ENCODE measurements around the gene OR10V1. TPM values are rescaled to one million over a fixed set of nuclear protein-coding genes. Genes with fewer than 3 reads are reported as not detected.
A peak's percentile ranks its signal among the peaks of the same experiment; 100 is the strongest.

The OR10V1 gene
- polyA plus RNA-seq (2013, experiment 1 of 2): not detected
- not detected for polyA plus RNA-seq (2013, experiment 2 of 2)

- Histone ChIP-seq H3K4me1 (ENCODE audit: insufficient read depth, low read length) (no peaks in the 10 kb centered on the region), H3K9ac (ENCODE audit: low read depth, low read length) (no peak within 1 kb of the TSS), H3K4me3 (ENCODE audit: low read length) (no peak within 1 kb of the TSS), H3K27ac (ENCODE audit: low read depth, low read length) (no peak within 1 kb of the TSS), H3K27me3 (ENCODE audit: insufficient read depth, low read length) (no peaks in the 10 kb centered on the region), H3K36me3 (ENCODE audit: insufficient read depth, low read length) (no peaks in the 10 kb centered on the region), H3K9me3 (ENCODE audit: insufficient read depth, low read depth, low read length) (no peaks in the 10 kb centered on the region)
- WGBS: 95% methylated on average over 2 of the region's 2 CpGs
These were observed at the start of gene OR10V1 for GRCh38 chr11:59713745-59714144. Gene OR10V1, minus strand, starts transcription at chr11:59713845. Its CDS starts 0 bp downstream, at chr11:59713845.

GRCh38 chr11:59761993-59762392, 48.3 kb upstream of the OR10V1 start:
- Histone ChIP-seq H3K9me3 (ENCODE audit: insufficient read depth, low read depth, low read length) (no peaks in the 10 kb centered on the region), H3K4me3 (ENCODE audit: low read length) (no peak overlapping the region), H3K36me3 (ENCODE audit: insufficient read depth, low read length) (peaks cover 4% of the 10 kb centered on the region; the same call in 1 of the 2 replicates), H3K9ac (ENCODE audit: low read depth, low read length) (no peak overlapping the region), H3K4me1 (ENCODE audit: insufficient read depth, low read length) (peaks cover 11% of the 10 kb centered on the region; the same call in 1 of the 2 replicates), H3K27ac (ENCODE audit: low read depth, low read length) (no peak overlapping the region), H3K27me3 (ENCODE audit: insufficient read depth, low read length) (no peaks in the 10 kb centered on the region)
- WGBS: 96% methylated on average over 6 of the region's 6 CpGs

DNA sequence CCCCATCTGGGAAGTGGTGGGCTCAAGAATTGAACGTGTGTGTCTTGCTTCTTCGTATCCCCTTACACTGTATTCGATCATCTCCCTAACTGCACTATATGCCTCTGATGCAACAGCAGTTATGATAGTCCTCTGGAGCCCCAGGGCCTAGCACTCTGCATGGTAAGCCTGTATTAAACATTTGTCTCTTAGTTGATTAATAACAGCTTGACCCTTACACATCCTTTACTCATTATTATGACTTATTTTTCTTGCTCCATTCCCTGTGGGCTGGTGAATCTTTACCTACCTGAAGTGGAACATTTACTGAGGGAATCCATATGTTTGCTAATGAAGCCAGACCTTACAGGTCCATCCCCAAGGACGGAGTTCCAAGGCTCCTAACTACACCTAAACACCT, 47.1 kb upstream of the OR10V1 start:
- H3K9me3 ChIP-seq (ENCODE audit: insufficient read depth, low read depth, low read length): no peaks in the 10 kb centered on the region
- H3K27ac ChIP-seq (ENCODE audit: low read depth, low read length): no peak overlapping the region
- no peak overlapping the region for H3K4me3 ChIP-seq (ENCODE audit: low read length)
- peaks cover 21% of the 10 kb centered on the region; the same call in 1 of the 2 replicates for H3K4me1 ChIP-seq (ENCODE audit: insufficient read depth, low read length)
- no peaks in the 10 kb centered on the region for H3K27me3 ChIP-seq (ENCODE audit: insufficient read depth, low read length)
- 94% methylated on average over 4 of the region's 4 CpGs for WGBS
- no peak overlapping the region for H3K9ac ChIP-seq (ENCODE audit: low read depth, low read length)
- peaks cover 4% of the 10 kb centered on the region; the same call in 1 of the 2 replicates for H3K36me3 ChIP-seq (ENCODE audit: insufficient read depth, low read length)

DNA sequence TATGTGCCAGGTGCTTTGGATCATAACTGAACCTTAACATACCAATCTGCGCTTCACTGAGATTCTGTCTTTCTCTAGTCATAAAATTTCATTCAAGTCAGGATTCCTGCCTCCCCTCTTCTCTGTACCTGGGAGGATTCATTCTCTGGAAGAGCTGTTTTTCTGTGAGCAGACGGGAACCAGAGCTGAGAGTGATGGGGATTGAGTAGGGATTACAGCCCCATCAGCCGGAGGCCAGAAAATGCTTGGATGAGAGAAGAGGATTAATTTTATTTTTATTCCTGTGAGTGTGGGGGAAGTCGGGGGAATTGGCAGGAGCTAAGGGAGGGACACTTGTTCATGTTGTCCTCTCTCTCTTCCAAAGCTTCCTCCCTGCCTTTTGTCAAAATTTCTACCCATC, 46.3 kb upstream of the OR10V1 start:
- Histone ChIP-seq H3K36me3 (ENCODE audit: insufficient read depth, low read length) (peaks cover 4% of the 10 kb centered on the region; the same call in 1 of the 2 replicates), H3K9me3 (ENCODE audit: insufficient read depth, low read depth, low read length) (no peaks in the 10 kb centered on the region), H3K27ac (ENCODE audit: low read depth, low read length) (no peak overlapping the region), H3K27me3 (ENCODE audit: insufficient read depth, low read length) (no peaks in the 10 kb centered on the region), H3K9ac (ENCODE audit: low read depth, low read length) (no peak overlapping the region), H3K4me3 (ENCODE audit: low read length) (no peak overlapping the region), H3K4me1 (ENCODE audit: insufficient read depth, low read length) (peaks cover 21% of the 10 kb centered on the region; the same call in 1 of the 2 replicates)
- WGBS: 89% methylated on average over 3 of the region's 4 CpGs

- H3K27ac ChIP-seq (ENCODE audit: low read depth, low read length): no peak overlapping the region
- WGBS: 91% methylated on average over 4 of the region's 4 CpGs
- peaks cover 4% of the 10 kb centered on the region; the same call in 1 of the 2 replicates for H3K27me3 ChIP-seq (ENCODE audit: insufficient read depth, low read length)
- H3K9me3 ChIP-seq (ENCODE audit: insufficient read depth, low read depth, low read length): no peaks in the 10 kb centered on the region
- peaks cover 21% of the 10 kb centered on the region; the same call in 1 of the 2 replicates for H3K4me1 ChIP-seq (ENCODE audit: insufficient read depth, low read length)
- H3K4me3 ChIP-seq (ENCODE audit: low read length): no peak overlapping the region
- H3K9ac ChIP-seq (ENCODE audit: low read depth, low read length): no peak overlapping the region
- peaks cover 4% of the 10 kb centered on the region; the same call in 1 of the 2 replicates for H3K36me3 ChIP-seq (ENCODE audit: insufficient read depth, low read length)
These were observed 44.9 kb upstream of the OR10V1 start for GRCh38 chr11:59758401-59759037.

DNA sequence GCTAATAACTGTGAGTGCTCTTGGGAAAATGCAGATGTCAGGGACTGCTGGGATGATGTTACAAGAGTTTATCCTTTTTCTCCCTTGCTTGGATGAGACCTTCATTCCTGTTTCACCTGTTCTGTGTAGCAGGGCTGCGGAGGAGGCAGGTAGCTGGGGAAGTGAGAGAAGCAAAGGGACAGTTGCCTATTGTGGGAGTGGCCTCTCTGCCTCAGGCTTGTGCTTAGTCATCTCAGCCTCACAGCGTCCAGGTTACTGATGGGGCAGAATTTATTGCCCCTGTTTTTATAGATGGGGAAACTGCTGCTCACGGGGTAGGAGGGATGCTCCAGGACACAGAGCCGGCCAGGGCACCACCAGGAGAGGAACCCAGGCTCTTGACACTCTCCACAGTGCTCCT, 43.2 kb upstream of the OR10V1 start:
- H3K4me1 ChIP-seq (ENCODE audit: insufficient read depth, low read length): peaks cover 21% of the 10 kb centered on the region; the same call in 1 of the 2 replicates
- 65% methylated on average over 4 of the region's 4 CpGs for WGBS
- H3K27me3 ChIP-seq (ENCODE audit: insufficient read depth, low read length): peaks cover 4% of the 10 kb centered on the region; the same call in 1 of the 2 replicates
- no peaks in the 10 kb centered on the region for H3K36me3 ChIP-seq (ENCODE audit: insufficient read depth, low read length)
- peak overlapping the region; percentile 86 for H3K4me3 ChIP-seq (ENCODE audit: low read length)
- no peak overlapping the region; the same call in 1 of the 2 replicates for H3K9ac ChIP-seq (ENCODE audit: low read depth, low read length)
- no peak overlapping the region for H3K27ac ChIP-seq (ENCODE audit: low read depth, low read length)
- H3K9me3 ChIP-seq (ENCODE audit: insufficient read depth, low read depth, low read length): no peaks in the 10 kb centered on the region

DNA sequence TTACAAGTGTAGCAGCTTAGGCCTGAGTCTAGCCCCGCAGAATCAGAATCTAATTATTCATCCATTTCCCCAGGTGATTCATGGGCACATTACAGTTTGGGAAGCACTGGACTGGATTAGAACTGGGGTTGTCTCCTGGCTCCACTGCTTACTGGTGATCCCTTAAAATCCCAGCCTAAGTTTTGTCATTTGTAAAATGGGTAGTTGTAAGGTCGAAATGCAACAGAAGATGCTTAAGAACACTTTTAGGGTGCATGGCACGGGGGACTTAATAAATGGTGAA, 42.9 kb upstream of the OR10V1 start:
- Histone ChIP-seq H3K9ac (ENCODE audit: low read depth, low read length) (no peak overlapping the region), H3K36me3 (ENCODE audit: insufficient read depth, low read length) (no peaks in the 10 kb centered on the region), H3K9me3 (ENCODE audit: insufficient read depth, low read depth, low read length) (no peaks in the 10 kb centered on the region), H3K4me1 (ENCODE audit: insufficient read depth, low read length) (peaks cover 21% of the 10 kb centered on the region; the same call in 1 of the 2 replicates), H3K27ac (ENCODE audit: low read depth, low read length) (no peak overlapping the region), H3K27me3 (ENCODE audit: insufficient read depth, low read length) (peaks cover 4% of the 10 kb centered on the region; the same call in 1 of the 2 replicates), H3K4me3 (ENCODE audit: low read length) (peak overlapping the region; percentile 86)
- WGBS: 66% methylated on average over 3 of the region's 3 CpGs

- H3K27me3 ChIP-seq (ENCODE audit: insufficient read depth, low read length): peaks cover 4% of the 10 kb centered on the region; the same call in 1 of the 2 replicates
- no peaks in the 10 kb centered on the region for H3K9me3 ChIP-seq (ENCODE audit: insufficient read depth, low read depth, low read length)
- H3K27ac ChIP-seq (ENCODE audit: low read depth, low read length): peak overlapping the region; percentile 72
- H3K36me3 ChIP-seq (ENCODE audit: insufficient read depth, low read length): no peaks in the 10 kb centered on the region
- H3K4me1 ChIP-seq (ENCODE audit: insufficient read depth, low read length): peaks cover 21% of the 10 kb centered on the region; the same call in 1 of the 2 replicates
- WGBS: 2% methylated on average over 23 of the region's 23 CpGs
- peak overlapping the region; percentile 86 for H3K4me3 ChIP-seq (ENCODE audit: low read length)
- H3K9ac ChIP-seq (ENCODE audit: low read depth, low read length): peak overlapping the region; percentile 74
These were observed 42.3 kb upstream of the OR10V1 start for GRCh38 chr11:59755701-59756557.

DNA sequence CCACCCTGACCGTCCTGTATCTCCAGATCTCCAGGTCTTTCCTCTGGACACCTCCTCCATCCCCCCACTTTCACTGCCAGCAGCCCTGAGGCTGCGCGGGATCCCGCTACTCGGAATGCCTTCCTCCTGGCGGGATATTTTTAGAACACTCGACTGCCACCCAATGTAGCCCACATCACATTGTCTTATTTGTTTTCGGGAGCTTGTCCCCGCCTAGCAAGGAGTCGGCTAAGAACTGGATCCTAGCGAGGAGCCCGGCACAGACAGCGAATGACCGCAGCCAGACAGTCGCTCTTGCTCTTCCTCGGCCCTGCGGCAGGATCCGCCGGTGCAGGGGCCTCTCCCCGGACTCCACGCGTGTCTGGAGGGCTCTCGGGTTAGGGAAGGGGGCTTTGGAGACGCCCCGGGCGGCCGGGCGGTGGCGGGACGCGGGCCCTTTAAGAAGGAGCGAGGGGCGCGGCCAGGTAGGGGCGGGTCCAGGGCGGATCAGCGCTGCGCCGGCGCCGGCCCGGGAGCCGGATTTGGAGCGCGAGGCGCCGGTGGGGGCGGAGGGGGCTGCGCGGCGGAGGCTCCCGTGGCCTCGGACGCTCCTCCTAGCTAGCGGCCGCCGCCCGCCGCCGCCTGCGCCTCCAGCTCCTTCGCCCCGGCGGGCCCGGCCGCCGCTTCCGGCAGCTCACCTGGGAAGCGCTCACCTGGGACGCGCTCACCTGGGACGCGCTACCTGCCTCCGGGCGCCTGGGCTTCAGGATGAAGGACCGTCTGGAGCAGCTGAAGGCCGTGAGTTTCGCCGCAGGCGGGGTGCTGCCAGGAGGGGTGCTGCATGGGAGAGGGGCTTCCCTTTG, 41.4 kb upstream of the OR10V1 start, which contains the start of gene STX3:
Gene STX3, plus strand, starts transcription at position 518 of the 842 bp plus-strand sequence. Its CDS starts 230 bp downstream, at position 748.
- Histone ChIP-seq H3K9ac (ENCODE audit: low read depth, low read length) (peak within 1 kb of the TSS; percentile 74), H3K27ac (ENCODE audit: low read depth, low read length) (peak within 1 kb of the TSS; percentile 72), H3K4me3 (ENCODE audit: low read length) (peak within 1 kb of the TSS; percentile 86), H3K36me3 (ENCODE audit: insufficient read depth, low read length) (no peaks in the 10 kb centered on the region), H3K4me1 (ENCODE audit: insufficient read depth, low read length) (peaks cover 21% of the 10 kb centered on the region; the same call in 1 of the 2 replicates), H3K9me3 (ENCODE audit: insufficient read depth, low read depth, low read length) (no peaks in the 10 kb centered on the region), H3K27me3 (ENCODE audit: insufficient read depth, low read length) (peaks cover 4% of the 10 kb centered on the region; the same call in 1 of the 2 replicates)
- under 1% methylated on average over 80 of the region's 80 CpGs for WGBS

DNA sequence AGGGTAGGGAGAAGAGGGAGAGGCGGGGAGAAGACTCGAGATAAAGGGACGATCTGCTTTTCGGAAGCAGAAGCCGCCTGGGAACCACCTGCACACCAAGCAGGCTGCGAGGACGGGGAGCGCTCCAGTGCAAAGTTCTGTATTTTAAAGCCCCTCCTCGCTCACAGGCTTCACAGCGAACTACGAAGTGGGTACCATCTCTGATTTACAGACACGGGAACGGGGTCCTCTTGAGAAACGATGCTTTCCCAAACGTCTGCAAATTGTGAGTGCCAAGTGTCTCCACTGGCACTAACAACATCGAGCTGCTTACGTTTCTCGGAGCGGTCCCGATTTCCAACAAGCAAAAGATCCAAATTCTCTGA, 40.8 kb upstream of the OR10V1 start:
- Histone ChIP-seq H3K9ac (ENCODE audit: low read depth, low read length) (peak overlapping the region; percentile 74), H3K4me3 (ENCODE audit: low read length) (peak overlapping the region; percentile 86), H3K36me3 (ENCODE audit: insufficient read depth, low read length) (no peaks in the 10 kb centered on the region), H3K9me3 (ENCODE audit: insufficient read depth, low read depth, low read length) (no peaks in the 10 kb centered on the region), H3K4me1 (ENCODE audit: insufficient read depth, low read length) (peaks cover 21% of the 10 kb centered on the region; the same call in 1 of the 2 replicates), H3K27ac (ENCODE audit: low read depth, low read length) (no peak overlapping the region), H3K27me3 (ENCODE audit: insufficient read depth, low read length) (peaks cover 4% of the 10 kb centered on the region; the same call in 1 of the 2 replicates)
- WGBS: under 1% methylated on average over 20 of the region's 20 CpGs
